Measurements from ENCODE around the gene GALNT9. TPM values are rescaled to one million over a fixed set of nuclear protein-coding genes. Genes with fewer than 3 reads are reported as not detected.

The GALNT9 gene
- polyA plus RNA-seq, 1 donor from 2014 or later = 13.5 TPM

DNA sequence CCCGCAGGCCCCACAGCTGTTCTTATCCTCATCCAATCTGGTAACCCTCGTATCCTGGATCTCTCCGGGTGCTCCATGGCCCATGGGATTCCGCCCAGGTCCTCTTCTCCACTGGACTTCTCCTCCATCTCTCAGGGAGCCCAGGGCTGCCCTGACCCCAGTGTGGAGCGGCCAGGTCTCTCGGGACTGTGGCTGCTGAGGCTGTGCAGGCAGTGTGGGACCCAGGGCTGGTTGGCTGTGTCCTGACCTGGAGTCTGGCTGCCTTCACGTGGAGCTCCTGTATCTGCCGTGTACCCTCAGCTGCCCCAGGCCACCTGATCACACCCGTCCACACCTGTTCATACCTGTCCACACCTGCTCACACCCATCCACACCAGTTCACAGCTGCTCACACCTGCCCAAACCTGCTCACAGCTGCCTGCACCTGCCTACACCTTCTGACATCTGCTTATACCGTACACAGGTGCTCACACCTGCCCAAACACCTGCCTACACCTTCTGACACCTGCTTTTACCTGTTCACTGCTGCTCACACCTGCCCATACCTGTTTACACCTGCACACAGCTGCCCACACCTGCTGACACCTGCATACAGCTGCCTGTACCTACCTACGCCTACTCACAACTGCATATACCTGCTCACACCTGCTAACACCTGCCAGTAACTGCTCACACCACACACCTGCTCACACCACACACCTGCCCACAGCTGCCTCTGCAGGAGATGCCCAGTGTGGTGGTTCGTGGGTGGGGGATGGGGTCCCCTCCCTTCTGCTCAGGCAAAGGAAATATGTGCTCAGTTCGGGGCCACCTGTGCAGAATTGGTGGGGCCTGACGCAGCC is 92.2 kb downstream of the GALNT9 start:
- no peak for TF ChIP-seq TAF1 (IDR thresholded peaks at IDR 0.05; ENCODE audit: low read depth)
- TF ChIP-seq EP300 (conservative IDR thresholded peaks at IDR 0.05; ENCODE audit: poor library complexity, severe bottlenecking) = no peak
- no peak for TF ChIP-seq POLR2AphosphoS5 (IDR thresholded peaks at IDR 0.05)
- TF ChIP-seq CTCF (IDR thresholded peaks at IDR 0.05; ENCODE audit: poor library complexity, severe bottlenecking) = no peak
- TF ChIP-seq MXI1 (conservative IDR thresholded peaks at IDR 0.05; ENCODE audit: poor library complexity, severe bottlenecking) = no peak
- TF ChIP-seq SMC3 (conservative IDR thresholded peaks at IDR 0.05; ENCODE audit: poor library complexity) = no peak
- TF ChIP-seq REST (IDR thresholded peaks at IDR 0.05; ENCODE audit: borderline replicate concordance) = no peak
- no peak for TF ChIP-seq EZH2 (IDR thresholded peaks at IDR 0.05; ENCODE audit: borderline replicate concordance, insufficient read depth, low read length, poor library complexity, severe bottlenecking)
- no peak for TF ChIP-seq RAD21 (conservative IDR thresholded peaks at IDR 0.05)
- H3K27ac ChIP-seq (ENCODE audit: low read length) = no peak overlapping the region
- no peak overlapping the region for H3K9ac ChIP-seq (ENCODE audit: low read length)
- no peaks in the 10 kb centered on the region for H3K79me2 ChIP-seq (replicated peaks; ENCODE audit: insufficient read depth, low read length)
- H3K4me2 ChIP-seq (ENCODE audit: low read length) = no peak overlapping the region
- no peak overlapping the region for H2AFZ ChIP-seq (ENCODE audit: low read depth, low read length)
- no peaks in the 10 kb centered on the region for H3K27me3 ChIP-seq (ENCODE audit: insufficient read depth, low read depth, low read length)
- H3F3A ChIP-seq (ENCODE audit: insufficient read depth, low read length, poor library complexity, severe bottlenecking) = no peaks in the 10 kb centered on the region
- no peaks in the 10 kb centered on the region for H3K9me2 ChIP-seq (ENCODE audit: insufficient read depth, low read length)
- no peaks in the 10 kb centered on the region for H3K36me3 ChIP-seq (ENCODE audit: insufficient read depth, low read length)
- H3K9me3 ChIP-seq (ENCODE audit: low read length) = no peaks in the 10 kb centered on the region
- H4K20me1 ChIP-seq (ENCODE audit: insufficient read depth) = no peaks in the 10 kb centered on the region
- H3K4me3 ChIP-seq (ENCODE audit: low read length) = no peak overlapping the region

GRCh38 chr12:132236129-132236929 is 93.1 kb downstream of the GALNT9 start:
- H3K4me2 ChIP-seq (ENCODE audit: low read length) = no peak overlapping the region
- H3K9me3 ChIP-seq (ENCODE audit: low read length) = no peaks in the 10 kb centered on the region
- no peak overlapping the region for H2AFZ ChIP-seq (ENCODE audit: low read depth, low read length)
- no peaks in the 10 kb centered on the region for H3K27me3 ChIP-seq (ENCODE audit: insufficient read depth, low read depth, low read length)
- H3K4me3 ChIP-seq (ENCODE audit: low read length) = no peak overlapping the region
- no peak overlapping the region for H3K27ac ChIP-seq (ENCODE audit: low read length)
- no peaks in the 10 kb centered on the region for H3K79me2 ChIP-seq (replicated peaks; ENCODE audit: insufficient read depth, low read length)
- TF ChIP-seq TAF1 (IDR thresholded peaks at IDR 0.05; ENCODE audit: low read depth) (no peak), CTCF (IDR thresholded peaks at IDR 0.05; ENCODE audit: poor library complexity, severe bottlenecking) (no peak), REST (IDR thresholded peaks at IDR 0.05; ENCODE audit: borderline replicate concordance) (no peak), EZH2 (IDR thresholded peaks at IDR 0.05; ENCODE audit: borderline replicate concordance, insufficient read depth, low read length, poor library complexity, severe bottlenecking) (no peak), EP300 (conservative IDR thresholded peaks at IDR 0.05; ENCODE audit: poor library complexity, severe bottlenecking) (no peak), RAD21 (conservative IDR thresholded peaks at IDR 0.05) (no peak), SMC3 (conservative IDR thresholded peaks at IDR 0.05; ENCODE audit: poor library complexity) (no peak), POLR2AphosphoS5 (IDR thresholded peaks at IDR 0.05) (no peak), MXI1 (conservative IDR thresholded peaks at IDR 0.05; ENCODE audit: poor library complexity, severe bottlenecking) (no peak)
- no peak overlapping the region for H3K9ac ChIP-seq (ENCODE audit: low read length)
- H3K9me2 ChIP-seq (ENCODE audit: insufficient read depth, low read length) = no peaks in the 10 kb centered on the region
- no peaks in the 10 kb centered on the region for H3K36me3 ChIP-seq (ENCODE audit: insufficient read depth, low read length)
- H4K20me1 ChIP-seq (ENCODE audit: insufficient read depth) = no peaks in the 10 kb centered on the region
- H3F3A ChIP-seq (ENCODE audit: insufficient read depth, low read length, poor library complexity, severe bottlenecking) = no peaks in the 10 kb centered on the region
